Islet of Langerhans (tissue), 1 donor: ENCODE results near the gene NLK.
"Not testable (repeated sequence)": the region's sequence is repeated elsewhere in the genome, so short reads cannot be mapped to it uniquely, and the experiment has no call there.

Source experiments
- FAIRE-seq: peaks from one replicate; lab custom pipeline; 2011; peaks lifted over from hg19 to GRCh38; lab: Jason Lieb, UNC

Gene NLK

GRCh38 chr17:28199115-28199514 lies 156.6 kb downstream of the NLK start:
- no peak for FAIRE-seq

DNA sequence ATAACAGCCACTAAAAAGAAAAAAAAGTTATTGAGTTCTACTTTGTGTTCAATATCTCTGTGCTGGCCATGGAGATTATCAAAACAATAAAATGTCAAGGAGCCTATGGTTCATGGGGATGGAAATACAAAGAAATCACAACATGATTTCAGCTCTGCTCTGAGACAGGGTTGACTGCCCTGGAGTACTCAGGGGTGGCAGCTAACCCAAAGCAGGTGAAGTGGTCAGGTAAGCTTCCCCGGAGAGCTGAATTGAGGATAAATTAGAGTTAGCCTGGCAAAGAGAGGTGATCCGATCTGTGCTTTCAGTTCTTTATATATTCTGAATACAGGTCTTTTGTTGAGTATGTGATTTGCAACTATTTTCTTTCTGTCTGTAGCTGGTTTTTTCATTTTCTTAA lies 157.3 kb downstream of the NLK start:
- no peak for FAIRE-seq

- FAIRE-seq: no peak
Measured at GRCh38 chr17:28201315-28201714, 158.8 kb downstream of the NLK start.

DNA sequence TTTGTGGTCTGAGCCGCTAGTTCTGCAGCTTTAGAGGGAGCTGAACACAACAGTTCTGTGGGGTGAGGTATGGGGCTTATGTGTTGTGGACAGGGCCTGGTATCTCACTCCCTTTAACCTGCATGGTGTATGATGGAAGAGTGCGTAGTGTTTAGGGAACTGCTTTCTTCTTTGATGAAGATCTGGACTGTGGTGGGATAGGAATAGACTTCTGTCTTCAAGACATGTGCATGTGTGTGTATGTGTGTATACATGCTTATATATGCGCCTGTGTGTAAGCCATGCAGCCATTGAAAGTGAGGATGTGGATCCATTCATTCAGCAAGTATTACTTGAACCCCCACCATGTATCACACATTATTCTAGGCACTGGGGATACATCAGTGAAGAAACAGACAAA lies 161.8 kb downstream of the NLK start:
- no peak for FAIRE-seq

DNA sequence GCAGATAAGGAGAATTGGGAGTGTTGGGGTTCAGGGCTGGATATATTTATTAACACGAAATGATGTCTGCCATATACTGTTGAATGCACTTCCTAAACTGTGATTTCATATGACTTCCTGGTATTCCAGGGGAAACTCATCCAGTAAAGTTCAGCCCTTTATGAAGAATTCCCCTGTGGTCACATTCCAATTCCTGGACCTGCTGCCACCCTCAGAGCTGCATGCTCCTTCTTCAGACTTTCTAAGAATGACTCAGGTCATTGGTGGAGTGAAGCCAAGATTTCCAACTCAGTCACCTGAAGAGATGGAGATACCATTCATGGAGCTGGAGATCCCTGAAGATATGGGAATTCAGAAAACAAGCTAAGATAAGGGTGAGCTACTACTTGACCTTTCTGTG lies 162.3 kb downstream of the NLK start:
- FAIRE-seq: no peak

GRCh38 chr17:28206292-28206691 lies 163.8 kb downstream of the NLK start:
- no peak for FAIRE-seq

GRCh38 chr17:28211811-28212210 lies 169.3 kb downstream of the NLK start:
- FAIRE-seq: no peak

DNA sequence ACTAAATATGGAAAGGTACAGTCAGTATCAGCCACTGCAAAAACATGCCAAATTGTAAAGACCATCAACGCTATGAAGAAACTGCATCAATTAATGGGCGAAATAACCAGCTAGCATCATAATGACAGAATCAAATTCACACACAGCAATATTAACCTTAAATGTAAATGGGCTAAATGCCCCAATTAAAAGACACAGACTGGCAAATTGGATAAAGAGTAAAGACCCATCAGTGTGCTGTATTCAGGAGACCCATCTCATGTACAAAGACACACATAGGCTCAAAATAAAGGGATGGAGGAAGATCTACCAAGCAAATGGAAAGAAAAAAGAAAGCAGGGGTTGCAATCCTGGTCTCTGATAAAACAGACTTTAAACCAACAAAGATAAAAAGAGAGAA lies 171.1 kb downstream of the NLK start:
- FAIRE-seq: not testable (repeated sequence)

DNA sequence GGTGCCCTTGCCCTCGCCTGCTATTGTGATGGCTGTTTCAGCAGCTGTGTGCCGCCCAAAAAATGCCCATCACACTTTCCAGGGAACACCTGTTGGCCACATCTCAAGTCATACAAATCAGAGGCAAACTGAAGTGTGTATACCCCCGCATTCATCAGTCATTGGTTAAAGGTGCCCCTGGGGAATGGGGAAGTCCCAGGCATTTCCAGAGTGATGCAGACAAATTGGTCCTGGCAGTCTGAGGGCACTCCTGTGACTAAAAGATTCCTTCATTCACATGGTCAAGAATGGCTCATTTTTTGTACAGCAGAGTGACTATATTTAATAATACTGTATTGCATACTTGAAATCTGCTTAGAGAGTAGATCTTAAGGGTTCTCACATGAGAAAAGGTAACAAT lies 173.6 kb downstream of the NLK start:
- no peak for FAIRE-seq

DNA sequence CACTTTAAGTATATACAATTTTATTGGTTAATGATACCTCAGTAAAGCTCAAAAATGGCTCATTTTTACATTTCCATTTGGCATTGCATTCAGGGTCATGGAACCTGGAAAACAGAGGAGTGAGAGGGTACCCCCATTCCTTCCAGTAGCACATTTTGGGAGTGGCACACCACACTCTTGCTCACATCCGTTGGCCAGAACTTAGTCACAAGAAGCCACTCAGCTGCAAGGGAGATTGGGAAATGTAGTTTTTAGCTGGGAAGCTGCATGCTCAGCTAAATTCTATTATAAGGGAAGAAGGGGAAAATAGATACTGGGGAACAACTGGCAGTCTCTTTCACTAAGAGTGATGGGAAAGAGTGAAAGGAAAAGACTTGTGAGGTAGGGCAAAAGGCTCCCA lies 174.1 kb downstream of the NLK start:
- no peak for FAIRE-seq

DNA sequence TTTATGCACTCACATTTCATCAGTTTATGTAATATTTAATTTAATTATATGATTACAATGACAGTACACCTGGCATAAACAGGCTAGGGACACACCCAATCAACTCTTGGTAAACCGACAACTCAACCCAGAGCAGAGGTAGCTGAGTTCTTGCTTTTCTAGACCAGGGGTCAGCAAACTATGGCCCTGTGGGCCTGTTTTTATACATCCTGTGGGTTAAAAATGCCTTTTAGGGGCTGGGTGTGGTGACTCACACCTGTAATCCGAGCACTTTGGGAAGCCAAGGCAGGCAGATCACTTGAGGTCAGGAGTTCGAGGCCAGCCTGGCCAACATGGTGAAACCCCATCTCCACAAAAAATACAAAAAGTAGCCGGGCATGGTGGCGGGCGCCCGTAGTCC lies 177.3 kb downstream of the NLK start:
- no peak for FAIRE-seq

- FAIRE-seq: no peak
Measured at GRCh38 chr17:28221751-28222414, 179.4 kb downstream of the NLK start.

DNA sequence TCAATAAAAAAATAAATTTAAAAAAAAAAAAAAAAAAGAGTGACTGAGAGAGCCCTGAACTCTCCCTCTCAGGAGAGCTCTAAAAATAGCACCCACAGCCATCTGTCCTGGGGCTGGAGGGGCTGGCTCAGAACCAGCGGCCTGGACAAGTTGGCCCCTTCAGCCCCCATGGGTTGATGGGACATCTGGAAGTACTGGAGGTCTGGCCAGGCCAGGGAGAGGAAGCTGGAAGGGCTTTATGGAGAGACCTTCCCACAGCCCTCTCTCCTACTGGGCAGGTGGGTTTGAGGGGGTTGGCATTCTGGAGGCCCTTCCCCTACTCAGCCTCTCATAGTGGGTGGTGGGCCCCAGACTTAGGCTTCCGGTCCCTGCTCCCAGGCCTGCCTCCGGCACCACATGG lies 182.8 kb downstream of the NLK start:
- FAIRE-seq: no peak

DNA sequence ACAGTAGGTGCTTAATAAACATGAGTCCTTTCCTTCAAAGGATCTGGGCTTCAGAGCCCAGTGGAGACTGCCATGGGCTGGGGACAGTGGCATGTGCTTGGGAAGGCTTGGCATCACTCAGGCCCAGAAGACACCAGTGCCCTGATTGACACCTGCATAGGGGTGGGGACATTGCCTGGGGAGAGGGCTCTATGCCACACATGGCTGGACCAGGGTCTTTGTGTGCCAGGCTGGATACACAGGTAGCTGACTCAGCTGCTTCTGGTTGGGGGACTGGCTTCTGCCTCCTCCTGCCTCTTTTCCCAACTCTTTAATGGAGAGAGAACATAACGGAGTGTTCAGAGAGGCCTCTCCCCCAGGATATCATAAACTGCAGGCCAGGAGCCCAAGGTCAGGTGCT lies 183.4 kb downstream of the NLK start:
- no peak for FAIRE-seq

DNA sequence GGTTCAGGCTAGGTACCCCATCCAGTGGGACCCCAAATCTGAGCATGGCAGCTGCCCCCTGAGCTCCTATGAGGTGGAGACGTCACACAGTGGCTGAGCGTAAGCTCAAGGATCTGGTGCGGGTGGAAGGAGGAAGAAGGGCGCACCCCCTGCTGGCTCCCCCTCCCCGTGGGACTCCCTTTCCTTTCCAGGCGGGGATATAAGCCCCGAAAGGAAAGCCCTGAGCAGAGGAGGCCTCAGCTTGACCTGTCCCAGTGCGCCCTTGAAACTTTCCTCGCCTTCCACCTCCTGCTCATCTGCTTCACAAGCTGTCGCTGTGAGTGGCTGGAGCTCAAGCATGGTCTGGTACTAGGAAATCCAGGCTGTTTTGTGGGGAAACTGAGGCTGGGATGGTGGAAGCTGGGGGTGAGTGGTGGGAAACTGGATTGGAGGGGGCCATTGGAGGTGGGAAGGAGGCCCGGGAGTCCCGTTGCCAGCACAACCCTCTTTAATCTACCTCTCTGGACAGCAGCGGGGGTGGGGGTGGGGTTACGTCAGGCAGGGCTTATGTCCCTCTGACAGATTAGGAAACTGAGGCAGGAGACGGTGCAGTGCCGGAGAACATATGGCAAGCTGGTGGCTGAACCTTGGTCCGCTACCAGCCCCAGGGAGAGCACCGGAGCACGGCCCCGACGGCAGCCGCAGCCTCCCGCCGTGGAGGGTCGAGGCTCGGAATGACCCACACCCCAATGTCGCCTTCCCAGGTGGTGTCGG lies 184.3 kb downstream of the NLK start:
- no peak for FAIRE-seq

GRCh38 chr17:28227316-28228108 lies 185.0 kb downstream of the NLK start:
- no peak for FAIRE-seq

DNA sequence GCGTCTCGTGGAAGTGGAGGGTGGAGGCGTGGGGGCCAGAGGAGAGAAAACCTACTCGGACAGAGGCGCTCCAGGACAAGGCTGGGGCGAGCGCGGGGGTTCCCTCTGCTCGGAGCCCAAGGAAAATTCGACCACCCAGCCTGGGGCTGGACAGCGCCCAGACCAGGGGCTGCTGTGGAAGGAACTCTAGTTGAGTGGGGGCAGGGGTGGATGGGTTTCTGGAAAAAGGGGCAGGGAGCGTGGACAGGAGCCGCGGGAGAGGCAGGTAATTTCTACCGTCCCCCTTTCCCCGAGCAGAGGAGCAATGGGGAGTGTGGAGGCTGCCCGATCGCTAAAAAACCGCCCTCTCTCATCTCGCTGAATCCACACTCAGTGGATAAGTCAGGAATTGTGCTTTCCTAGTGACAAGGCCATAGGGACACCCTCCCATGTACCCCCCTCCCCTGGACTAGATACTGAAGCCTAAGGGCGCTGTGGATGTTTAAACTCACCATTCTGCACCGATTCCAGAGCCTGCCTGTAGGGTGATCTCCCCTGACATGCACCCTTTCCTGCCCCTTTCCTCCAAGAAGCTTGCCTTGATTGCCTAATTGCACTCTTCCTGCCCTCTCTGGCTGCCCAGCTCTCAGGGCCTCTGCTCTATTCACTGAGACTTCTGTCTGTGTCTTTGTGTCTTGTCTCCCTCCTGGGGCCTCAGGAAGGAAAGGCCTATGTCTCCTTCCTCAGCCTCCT lies 185.8 kb downstream of the NLK start:
- FAIRE-seq: no peak

DNA sequence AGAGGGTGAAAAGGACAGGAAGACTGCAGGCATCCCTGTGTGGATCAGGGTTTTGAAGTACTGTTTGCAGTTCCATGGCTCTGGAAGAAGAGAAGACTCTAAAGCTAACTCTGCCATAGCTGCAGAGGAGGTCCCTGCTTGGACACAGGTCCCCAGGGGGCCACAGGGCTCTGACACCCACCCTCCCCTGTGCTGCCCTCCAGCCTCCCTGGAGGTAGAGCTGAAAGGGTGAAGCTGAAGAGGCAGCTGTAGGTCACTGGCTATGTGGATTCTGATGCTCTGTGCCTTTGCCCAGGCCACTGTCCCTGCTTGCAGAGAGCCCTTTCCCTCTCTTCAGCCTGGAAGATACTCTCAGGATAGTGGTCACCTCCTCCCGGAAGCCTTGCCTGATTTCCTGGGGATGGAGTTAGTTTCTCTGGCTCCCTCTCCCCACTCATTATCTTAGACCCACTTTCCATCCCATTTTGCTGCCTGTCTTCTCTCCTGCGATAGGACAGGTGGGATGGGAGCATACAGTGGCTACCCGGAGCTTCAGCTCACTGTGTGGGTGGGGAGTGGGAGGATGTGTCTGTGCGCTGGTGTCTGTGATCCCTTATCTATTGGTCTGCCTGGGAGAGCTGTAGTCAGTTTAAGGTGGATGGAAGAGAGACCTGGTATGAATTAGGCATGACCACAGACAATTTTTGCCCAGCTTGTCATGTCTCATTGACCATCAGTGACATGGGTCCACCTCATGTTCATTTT lies 186.7 kb downstream of the NLK start:
- no peak for FAIRE-seq

- no peak for FAIRE-seq
Measured at GRCh38 chr17:28230011-28230410, 187.5 kb downstream of the NLK start.

DNA sequence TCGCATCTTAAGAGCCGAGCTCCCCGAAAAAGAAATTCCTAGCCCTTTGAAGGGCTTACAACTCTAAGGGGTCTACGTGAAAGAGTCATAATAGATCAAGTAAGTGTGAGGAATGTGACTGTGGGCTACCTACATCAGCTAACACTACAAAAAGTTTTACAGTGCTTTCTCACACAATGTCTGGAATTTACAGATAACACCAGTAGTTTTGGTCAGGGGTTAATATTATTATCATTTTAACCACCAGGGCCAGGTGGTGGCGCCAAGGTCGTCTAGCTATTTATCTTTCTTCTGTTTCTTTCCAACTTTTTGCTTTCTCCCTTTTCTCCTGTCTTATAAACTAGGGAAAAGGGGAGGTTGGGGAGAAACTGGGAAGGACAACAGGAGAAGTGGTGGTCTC lies 188.1 kb downstream of the NLK start:
- not testable (repeated sequence) for FAIRE-seq

GRCh38 chr17:28231624-28232023 lies 189.1 kb downstream of the NLK start:
- not testable (repeated sequence) for FAIRE-seq
